Fibroblast of pulmonary artery (primary cell): ENCODE measurements around the gene CHTOP.
A peak's percentile ranks its signal among the peaks of the same experiment; 100 is the strongest.

Experiments
- DNase-seq: peaks from one replicate; pipeline ENCODE4 v3.0.0-alpha.2; 2010; ENCODE audit warnings: low read depth
- H3K4me3 ChIP-seq: replicated peaks from 2 replicates; pipeline ENCODE4 v1.5.1; 2011; ENCODE audit warnings: low read depth, mild to moderate bottlenecking, control low read depth, low read length, moderate library complexity
- TF ChIP-seq, protein P1 (sequence below): IDR thresholded peaks from 2 replicates; pipeline ENCODE4 v1.5.1; 2011; ENCODE audit warnings: mild to moderate bottlenecking, control low read depth, low read length, inconsistent platforms; ENCODE audit errors: missing control alignments

The CHTOP gene

GRCh38 chr1:153649137-153649862 is 15.4 kb downstream of the CHTOP start:
- TF ChIP-seq, protein P1, sequence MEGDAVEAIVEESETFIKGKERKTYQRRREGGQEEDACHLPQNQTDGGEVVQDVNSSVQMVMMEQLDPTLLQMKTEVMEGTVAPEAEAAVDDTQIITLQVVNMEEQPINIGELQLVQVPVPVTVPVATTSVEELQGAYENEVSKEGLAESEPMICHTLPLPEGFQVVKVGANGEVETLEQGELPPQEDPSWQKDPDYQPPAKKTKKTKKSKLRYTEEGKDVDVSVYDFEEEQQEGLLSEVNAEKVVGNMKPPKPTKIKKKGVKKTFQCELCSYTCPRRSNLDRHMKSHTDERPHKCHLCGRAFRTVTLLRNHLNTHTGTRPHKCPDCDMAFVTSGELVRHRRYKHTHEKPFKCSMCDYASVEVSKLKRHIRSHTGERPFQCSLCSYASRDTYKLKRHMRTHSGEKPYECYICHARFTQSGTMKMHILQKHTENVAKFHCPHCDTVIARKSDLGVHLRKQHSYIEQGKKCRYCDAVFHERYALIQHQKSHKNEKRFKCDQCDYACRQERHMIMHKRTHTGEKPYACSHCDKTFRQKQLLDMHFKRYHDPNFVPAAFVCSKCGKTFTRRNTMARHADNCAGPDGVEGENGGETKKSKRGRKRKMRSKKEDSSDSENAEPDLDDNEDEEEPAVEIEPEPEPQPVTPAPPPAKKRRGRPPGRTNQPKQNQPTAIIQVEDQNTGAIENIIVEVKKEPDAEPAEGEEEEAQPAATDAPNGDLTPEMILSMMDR = no peak
- DNase-seq = no peak

DNA sequence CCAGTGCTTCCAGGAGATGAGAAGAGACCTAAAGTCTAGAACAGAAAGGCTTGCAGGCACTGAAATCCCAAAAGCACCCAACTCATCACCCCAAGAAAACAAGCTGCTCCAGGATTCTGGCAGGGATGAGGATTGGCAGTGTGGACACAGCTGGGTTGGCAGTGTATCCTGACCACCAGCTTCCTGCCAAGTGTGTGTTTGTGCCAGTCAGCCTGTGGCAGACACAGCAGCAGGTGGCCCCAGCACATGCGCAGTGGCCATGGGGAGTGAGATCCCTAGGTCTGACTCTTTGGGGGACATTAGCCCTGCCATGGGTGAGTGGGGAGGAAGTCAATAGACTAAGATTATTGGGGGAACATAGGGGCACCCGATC is 16.0 kb downstream of the CHTOP start:
- TF ChIP-seq, protein P1 = no peak
- H3K4me3 ChIP-seq = no peak overlapping the region
- DNase-seq = no peak

More at GRCh38 chr1:153649137-153649862, 15.4 kb downstream of the CHTOP start:
- H3K4me3 ChIP-seq = no peak overlapping the region

GRCh38 chr1:153651771-153652170 is 17.9 kb downstream of the CHTOP start:
- no peak for DNase-seq
- no peak overlapping the region for H3K4me3 ChIP-seq
- TF ChIP-seq, protein P1 = no peak

DNA sequence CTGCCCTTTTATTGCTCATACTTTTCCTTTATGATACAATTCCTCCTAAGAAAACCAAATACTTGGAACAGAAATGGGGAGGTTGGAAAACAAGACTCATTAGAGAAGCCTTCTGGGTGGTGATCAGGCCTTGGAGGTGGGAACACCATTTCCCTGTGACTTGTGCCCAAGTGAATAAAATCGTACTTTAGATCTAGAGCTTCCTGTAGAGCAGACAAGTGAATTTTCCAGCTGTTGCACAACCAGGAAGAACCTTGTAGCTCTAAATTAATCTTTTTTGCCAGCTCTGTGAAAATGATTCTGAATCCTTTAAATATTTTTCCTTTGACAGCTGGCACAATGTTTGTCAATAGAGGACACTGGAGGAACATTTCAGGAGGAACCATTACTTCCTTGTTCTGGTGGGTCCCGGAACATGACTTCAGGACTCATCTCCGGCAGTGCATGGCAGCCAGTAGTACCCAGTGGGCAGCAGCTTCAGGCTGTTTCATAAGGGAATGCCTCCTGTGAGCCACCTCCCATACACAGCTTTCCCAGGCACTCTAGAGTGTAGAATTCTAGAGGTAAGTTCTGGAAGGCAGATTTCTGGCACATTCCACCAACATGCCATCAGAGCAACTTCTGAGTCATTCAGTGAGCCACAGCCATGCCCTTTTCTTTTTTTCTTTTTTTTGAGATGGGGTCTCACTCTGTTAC is 19.1 kb downstream of the CHTOP start:
- H3K4me3 ChIP-seq = no peak overlapping the region
- peak; percentile 53 for DNase-seq

GRCh38 chr1:153655333-153655732 is 21.5 kb downstream of the CHTOP start:
- TF ChIP-seq, protein P1 = no peak
- H3K4me3 ChIP-seq = no peak overlapping the region
- DNase-seq = no peak

More for the DNA sequence above, 19.1 kb downstream of the CHTOP start:
- TF ChIP-seq, protein P1 = no peak

DNA sequence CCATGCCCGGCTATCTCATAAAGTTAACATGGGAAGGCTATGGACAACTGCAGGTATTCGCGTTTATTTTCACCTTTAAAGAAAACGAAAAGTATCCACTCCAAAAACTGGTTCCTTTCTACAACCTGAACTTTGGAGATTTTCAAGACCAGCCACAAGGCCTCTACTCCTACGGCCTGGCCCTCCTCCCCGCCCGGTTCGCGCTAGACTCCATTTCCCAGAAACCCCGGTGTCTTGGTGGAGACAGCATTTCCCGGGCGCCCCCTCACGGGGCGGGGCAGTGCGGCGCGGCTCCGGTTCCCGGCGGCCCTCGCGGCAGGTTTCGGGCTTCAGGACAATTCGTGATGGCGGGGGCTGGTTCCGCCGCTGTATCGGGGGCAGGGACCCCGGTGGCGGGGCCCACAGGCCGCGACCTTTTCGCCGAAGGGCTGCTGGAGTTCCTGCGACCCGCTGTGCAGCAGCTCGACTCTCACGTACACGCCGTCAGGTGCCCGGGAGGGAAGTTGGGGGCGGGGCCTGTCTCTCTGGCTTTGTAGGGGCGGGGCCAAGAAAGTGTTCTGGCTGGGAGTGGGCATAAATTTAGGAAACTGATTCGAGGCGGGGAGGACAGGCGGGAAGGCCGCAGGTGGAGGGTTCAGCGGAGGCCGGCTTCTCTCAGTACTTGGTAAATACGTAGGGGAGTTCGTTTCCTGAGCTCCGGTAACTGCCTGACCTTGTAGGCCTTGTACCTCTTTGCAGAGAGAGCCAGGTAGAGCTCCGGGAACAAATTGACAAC is 24.7 kb downstream of the CHTOP start, which contains the start of gene SNAPIN:
SNAPIN (plus strand) TSS at position 304 of the 775 bp plus-strand sequence; CDS start at position 345, 41 bp downstream.
- TF ChIP-seq, protein P1 = no peak
- DNase-seq = peak; percentile 86
- H3K4me3 ChIP-seq = peak within 1 kb of the TSS; percentile 93
